ENCODE data around the gene GALE.

DNA sequence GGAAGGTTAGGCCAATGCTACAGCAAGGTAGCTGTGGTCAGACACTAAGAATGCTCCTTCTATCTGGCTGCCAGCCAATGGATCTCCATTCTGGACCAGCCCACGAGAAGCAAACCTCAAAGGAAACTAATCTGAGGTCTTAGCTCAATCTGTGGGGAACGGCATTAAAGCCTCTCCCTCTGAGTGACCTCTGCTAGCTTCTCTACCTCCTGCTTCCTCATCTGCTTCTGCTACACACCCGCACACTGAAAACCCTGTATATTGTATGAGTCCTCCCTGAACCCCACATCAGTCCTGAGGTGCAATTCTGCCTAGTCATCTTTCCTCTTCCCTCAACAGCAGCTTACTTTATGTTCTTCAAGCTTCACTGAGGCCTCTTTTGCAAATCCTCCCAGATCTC, 6.9 kb upstream of the GALE start:
- no peak for TF ChIP-seq POLR2A (IDR thresholded peaks at IDR 0.05)
- TF ChIP-seq, protein P1, sequence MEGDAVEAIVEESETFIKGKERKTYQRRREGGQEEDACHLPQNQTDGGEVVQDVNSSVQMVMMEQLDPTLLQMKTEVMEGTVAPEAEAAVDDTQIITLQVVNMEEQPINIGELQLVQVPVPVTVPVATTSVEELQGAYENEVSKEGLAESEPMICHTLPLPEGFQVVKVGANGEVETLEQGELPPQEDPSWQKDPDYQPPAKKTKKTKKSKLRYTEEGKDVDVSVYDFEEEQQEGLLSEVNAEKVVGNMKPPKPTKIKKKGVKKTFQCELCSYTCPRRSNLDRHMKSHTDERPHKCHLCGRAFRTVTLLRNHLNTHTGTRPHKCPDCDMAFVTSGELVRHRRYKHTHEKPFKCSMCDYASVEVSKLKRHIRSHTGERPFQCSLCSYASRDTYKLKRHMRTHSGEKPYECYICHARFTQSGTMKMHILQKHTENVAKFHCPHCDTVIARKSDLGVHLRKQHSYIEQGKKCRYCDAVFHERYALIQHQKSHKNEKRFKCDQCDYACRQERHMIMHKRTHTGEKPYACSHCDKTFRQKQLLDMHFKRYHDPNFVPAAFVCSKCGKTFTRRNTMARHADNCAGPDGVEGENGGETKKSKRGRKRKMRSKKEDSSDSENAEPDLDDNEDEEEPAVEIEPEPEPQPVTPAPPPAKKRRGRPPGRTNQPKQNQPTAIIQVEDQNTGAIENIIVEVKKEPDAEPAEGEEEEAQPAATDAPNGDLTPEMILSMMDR (IDR thresholded peaks at IDR 0.05), result no peak
- TF ChIP-seq POLR2AphosphoS5 (IDR thresholded peaks at IDR 0.05), result no peak
